ENCODE results near the gene TMEM263.

DNA sequence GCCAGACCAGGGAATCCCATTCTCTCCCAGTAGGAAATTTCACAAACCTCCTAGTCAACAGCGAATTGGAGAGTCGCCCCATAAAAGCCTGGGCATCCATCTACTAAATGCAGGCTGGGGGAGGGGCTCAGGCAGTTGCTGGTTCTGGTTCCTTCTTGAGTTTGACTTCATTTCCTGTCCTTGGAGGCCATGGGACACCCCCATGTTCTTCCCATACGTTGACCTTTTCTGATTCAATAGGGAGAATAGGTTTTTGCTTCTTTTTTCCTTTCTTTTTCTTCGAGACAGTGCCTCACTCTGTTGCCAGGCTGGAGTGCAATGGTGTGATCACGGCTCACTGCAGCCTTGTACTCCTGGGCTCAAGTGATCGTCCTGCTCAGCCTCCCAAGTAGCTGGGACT is 44.1 kb upstream of the TMEM263 start:
- TF ChIP-seq, protein P1, sequence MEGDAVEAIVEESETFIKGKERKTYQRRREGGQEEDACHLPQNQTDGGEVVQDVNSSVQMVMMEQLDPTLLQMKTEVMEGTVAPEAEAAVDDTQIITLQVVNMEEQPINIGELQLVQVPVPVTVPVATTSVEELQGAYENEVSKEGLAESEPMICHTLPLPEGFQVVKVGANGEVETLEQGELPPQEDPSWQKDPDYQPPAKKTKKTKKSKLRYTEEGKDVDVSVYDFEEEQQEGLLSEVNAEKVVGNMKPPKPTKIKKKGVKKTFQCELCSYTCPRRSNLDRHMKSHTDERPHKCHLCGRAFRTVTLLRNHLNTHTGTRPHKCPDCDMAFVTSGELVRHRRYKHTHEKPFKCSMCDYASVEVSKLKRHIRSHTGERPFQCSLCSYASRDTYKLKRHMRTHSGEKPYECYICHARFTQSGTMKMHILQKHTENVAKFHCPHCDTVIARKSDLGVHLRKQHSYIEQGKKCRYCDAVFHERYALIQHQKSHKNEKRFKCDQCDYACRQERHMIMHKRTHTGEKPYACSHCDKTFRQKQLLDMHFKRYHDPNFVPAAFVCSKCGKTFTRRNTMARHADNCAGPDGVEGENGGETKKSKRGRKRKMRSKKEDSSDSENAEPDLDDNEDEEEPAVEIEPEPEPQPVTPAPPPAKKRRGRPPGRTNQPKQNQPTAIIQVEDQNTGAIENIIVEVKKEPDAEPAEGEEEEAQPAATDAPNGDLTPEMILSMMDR (IDR thresholded peaks at IDR 0.05), result no peak
- no peak for TF ChIP-seq POLR2A (IDR thresholded peaks at IDR 0.05)

Measured in tibial nerve (tissue), 3 donors.